SK-N-SH (cell line): ENCODE results near the gene SFXN4.

Experiments
- TF ChIP-seq, protein P1 (sequence below): fragments of 200-600 bp; sonication (generic); IDR thresholded peaks from 2 replicates; pipeline ENCODE4 v1.6.1; 2017; ENCODE audit warnings: antibody characterized with exemption, mild to moderate bottlenecking, moderate library complexity
- TF ChIP-seq, protein P2 (sequence below): IDR thresholded peaks from 2 replicates; pipeline ENCODE4 v1.4.0; 2012; ENCODE audit warnings: low read depth

DNA sequence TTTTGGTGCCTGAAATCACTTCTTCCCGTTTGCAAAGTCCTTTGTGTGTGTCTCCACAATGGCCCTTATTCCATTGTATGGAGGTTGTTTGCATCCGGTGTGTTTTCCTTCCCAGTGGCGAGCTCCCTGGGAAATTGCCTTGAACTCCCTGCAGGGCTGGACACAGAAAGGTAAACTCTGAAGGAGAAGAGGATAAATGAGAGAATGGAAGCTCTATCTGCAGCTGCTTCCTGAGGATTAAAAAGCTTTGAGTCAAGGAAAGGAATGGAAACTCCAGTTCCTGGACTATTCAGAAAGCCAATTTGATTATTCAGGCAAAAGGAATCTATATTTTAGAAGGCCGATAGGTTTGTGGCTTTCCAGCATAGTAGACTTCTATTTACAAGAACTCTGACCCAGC lies 37.5 kb upstream of the SFXN4 start:
- TF ChIP-seq, protein P1, sequence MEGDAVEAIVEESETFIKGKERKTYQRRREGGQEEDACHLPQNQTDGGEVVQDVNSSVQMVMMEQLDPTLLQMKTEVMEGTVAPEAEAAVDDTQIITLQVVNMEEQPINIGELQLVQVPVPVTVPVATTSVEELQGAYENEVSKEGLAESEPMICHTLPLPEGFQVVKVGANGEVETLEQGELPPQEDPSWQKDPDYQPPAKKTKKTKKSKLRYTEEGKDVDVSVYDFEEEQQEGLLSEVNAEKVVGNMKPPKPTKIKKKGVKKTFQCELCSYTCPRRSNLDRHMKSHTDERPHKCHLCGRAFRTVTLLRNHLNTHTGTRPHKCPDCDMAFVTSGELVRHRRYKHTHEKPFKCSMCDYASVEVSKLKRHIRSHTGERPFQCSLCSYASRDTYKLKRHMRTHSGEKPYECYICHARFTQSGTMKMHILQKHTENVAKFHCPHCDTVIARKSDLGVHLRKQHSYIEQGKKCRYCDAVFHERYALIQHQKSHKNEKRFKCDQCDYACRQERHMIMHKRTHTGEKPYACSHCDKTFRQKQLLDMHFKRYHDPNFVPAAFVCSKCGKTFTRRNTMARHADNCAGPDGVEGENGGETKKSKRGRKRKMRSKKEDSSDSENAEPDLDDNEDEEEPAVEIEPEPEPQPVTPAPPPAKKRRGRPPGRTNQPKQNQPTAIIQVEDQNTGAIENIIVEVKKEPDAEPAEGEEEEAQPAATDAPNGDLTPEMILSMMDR = no peak
- TF ChIP-seq, protein P2, sequence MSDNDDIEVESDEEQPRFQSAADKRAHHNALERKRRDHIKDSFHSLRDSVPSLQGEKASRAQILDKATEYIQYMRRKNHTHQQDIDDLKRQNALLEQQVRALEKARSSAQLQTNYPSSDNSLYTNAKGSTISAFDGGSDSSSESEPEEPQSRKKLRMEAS = no peak
